IgD-negative memory B cell (primary cell): ENCODE results near the gene CHML. TPM values are rescaled to one million over a fixed set of nuclear protein-coding genes. Genes with fewer than 3 reads are reported as not detected.

Source experiments
- H3K27ac Mint-ChIP-seq, 3 donors: one replicate each; pipeline ENCODE4 v1.8.0; 2020 to 2022; ENCODE audit warnings: mild to moderate bottlenecking in 3 of 3, mixed read lengths in 3 of 3, moderate library complexity in 1 of 3
- H3K27me3 Mint-ChIP-seq: one replicate; pipeline ENCODE4 v1.8.0; 2021; ENCODE audit warnings: mixed read lengths
- H3K36me3 Mint-ChIP-seq: one replicate; pipeline ENCODE4 v1.8.0; 2020; ENCODE audit warnings: mild to moderate bottlenecking, mixed read lengths
- H3K4me1 Mint-ChIP-seq, 3 donors: one replicate each; pipeline ENCODE4 v1.8.0; 2020 to 2022; ENCODE audit warnings: mixed read lengths in 3 of 3, mild to moderate bottlenecking in 1 of 3
- H3K4me3 Mint-ChIP-seq, 4 donors: one replicate each; pipeline ENCODE4 v1.8.0; 2020 to 2022; ENCODE audit warnings: mild to moderate bottlenecking in 4 of 4, mixed read lengths in 4 of 4, moderate library complexity in 3 of 4
- H3K9me3 Mint-ChIP-seq, 3 donors: one replicate each; pipeline ENCODE4 v1.8.0; 2020 to 2021; ENCODE audit warnings: mixed read lengths in 3 of 3, mild to moderate bottlenecking in 1 of 3
- polyA plus RNA-seq: library from polyadenylated mRNA; unstranded; fragments of 300-500 nt; fragmentation: Illumina TruSeq; gene quantifications from one replicate; pipeline ENCODE4 v1.2.3, GENCODE V29; 2021

Gene CHML
- polyA plus RNA-seq, 1 donor from 2014 or later: 5.3 TPM

DNA sequence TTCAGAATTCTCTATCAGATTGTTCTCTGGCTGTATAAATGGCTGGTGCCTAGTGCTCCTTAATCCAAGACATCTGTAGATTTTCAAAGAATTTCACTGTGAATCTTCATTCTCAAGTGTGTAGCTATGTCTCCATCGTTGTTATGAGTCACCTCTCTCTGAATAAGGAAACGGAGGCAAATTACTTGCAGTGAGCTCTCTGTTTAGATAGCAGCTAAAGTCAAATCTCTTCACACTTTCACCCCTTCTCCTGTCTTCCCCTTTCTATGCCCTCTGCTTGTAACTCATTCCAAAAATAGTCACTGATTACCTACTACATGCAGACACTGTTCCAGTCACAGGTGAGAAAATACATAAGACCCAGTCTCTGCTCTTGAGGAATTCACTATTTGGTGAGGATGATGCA, 39.7 kb downstream of the CHML start:
- Mint-ChIP-seq H3K36me3 (peaks cover 3% of the 10 kb centered on the region), H3K4me1 (peaks cover 31 to 52% (median 44%) of the 10 kb centered on the region in 3 donors), H3K9me3 (no peaks in the 10 kb centered on the region), H3K27me3 (no peaks in the 10 kb centered on the region), H3K4me3 (peak overlapping the region in 2 of 4 donors; percentile 10 to 30), H3K27ac (peak overlapping the region; percentile 3 to 83 (median 44))

DNA sequence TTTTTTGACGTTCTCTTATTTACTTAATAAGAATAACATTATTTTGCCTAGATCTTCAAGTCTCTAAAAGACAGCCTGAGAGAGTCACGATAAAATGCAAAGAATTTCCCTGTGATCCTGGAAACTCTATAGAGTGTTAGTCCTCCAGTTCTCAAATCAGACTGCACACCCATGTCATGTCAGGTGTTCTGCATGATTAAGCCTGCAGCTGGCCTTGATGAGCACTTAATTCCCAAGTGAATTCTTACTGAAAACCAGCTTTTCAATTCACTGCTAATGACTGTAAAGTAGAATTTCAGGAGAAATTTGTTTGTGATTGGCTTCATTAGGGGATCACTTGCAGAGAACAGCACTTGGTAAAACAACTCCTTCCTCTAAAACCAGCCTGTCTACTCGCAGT, 41.9 kb downstream of the CHML start:
- Mint-ChIP-seq H3K27me3 (no peaks in the 10 kb centered on the region), H3K4me1 (peaks cover 28 to 48% (median 37%) of the 10 kb centered on the region in 3 donors), H3K9me3 (no peaks in the 10 kb centered on the region), H3K36me3 (peaks cover 9% of the 10 kb centered on the region), H3K27ac (peak overlapping the region in 2 of 3 donors; percentile 52 to 86), H3K4me3 (peak overlapping the region in 2 of 4 donors; percentile 7 to 88)

DNA sequence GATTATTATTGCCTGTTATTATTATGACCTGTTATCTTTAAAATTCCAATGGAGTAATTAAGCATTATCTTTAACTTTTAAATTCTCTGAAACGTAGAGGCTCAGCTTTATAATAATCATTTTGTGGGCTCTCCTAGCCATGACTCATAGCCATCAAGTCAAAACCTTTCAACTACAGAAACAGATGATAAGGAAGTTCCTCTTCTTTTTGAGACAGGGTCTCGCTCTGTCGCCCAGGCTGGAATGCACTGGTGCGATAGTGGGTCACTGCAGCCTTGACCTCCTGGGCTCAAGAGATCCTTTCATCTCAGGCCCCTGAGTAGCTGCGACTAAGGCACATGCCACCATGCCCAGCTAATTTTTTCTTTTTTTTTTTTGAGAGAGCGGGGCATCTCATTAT, 43.5 kb downstream of the CHML start:
- Mint-ChIP-seq H3K4me1 (peaks cover 24 to 44% (median 33%) of the 10 kb centered on the region in 3 donors), H3K4me3 (peak overlapping the region in 2 of 4 donors; percentile 4 to 89), H3K27ac (peak overlapping the region in 2 of 3 donors; percentile 12 to 14), H3K27me3 (no peaks in the 10 kb centered on the region), H3K36me3 (peaks cover 7% of the 10 kb centered on the region), H3K9me3 (no peaks in the 10 kb centered on the region)

DNA sequence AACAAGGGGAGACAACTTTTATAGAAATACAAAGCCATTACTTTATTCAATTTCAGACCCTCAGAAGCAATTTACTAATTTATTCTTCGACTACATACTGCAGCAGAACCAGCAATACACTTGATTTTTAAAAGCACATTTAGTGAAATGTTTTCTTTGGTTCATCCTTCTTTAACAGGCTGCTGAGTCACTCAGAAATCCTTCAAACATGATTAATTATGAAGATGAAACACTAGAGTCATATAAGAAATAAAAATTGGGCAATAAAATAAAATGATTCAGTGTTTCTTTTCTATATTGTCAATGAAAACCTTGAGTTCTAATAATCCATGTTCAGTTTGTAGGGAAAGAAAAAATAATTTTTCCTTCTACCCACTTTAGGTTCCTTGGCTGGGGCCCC, 47.0 kb downstream of the CHML start:
- Mint-ChIP-seq H3K27ac (peak overlapping the region in 1 of 3 donors; percentile 43), H3K4me1 (peaks cover 8 to 24% (median 15%) of the 10 kb centered on the region in 3 donors), H3K27me3 (no peaks in the 10 kb centered on the region), H3K4me3 (no peak overlapping the region), H3K36me3 (peaks cover 8% of the 10 kb centered on the region), H3K9me3 (no peaks in the 10 kb centered on the region)

DNA sequence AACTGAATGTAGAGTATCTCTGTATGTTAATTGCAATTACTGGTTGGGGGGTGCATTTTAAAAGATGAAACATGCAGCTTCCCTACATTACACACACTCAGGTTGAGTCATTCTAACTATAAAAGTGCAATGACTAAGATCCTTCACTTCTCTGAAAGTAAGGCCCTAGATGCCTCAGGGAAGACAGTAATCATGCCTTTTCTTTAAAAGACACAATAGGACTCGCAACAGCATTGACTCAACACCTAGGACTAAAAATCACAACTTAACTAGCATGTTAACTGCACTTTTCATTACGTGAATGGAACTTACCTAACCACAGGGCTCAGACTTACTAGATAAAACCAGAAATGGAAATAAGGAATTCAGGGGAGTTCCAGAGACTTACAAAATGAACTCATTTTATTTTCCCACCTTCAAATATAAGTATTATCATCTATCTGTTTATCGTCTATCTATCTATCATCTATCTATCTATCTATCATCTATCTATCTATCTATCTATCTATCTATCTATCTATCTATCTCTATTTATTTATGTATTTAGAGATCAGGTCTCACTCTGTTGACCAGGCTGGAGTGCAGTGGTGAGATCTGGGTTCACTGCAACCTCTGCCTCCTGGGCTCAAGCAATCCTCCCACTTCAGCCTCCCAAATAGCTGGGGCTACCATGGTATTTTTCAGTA, 47.8 kb downstream of the CHML start:
- H3K4me3 Mint-ChIP-seq: no peak overlapping the region
- H3K9me3 Mint-ChIP-seq: no peaks in the 10 kb centered on the region
- peak overlapping the region in 2 of 3 donors; percentile 11 to 43 for H3K27ac Mint-ChIP-seq
- H3K27me3 Mint-ChIP-seq: no peaks in the 10 kb centered on the region
- H3K4me1 Mint-ChIP-seq: peaks cover 6 to 16% (median 8%) of the 10 kb centered on the region in 3 donors
- H3K36me3 Mint-ChIP-seq: peaks cover 8% of the 10 kb centered on the region

DNA sequence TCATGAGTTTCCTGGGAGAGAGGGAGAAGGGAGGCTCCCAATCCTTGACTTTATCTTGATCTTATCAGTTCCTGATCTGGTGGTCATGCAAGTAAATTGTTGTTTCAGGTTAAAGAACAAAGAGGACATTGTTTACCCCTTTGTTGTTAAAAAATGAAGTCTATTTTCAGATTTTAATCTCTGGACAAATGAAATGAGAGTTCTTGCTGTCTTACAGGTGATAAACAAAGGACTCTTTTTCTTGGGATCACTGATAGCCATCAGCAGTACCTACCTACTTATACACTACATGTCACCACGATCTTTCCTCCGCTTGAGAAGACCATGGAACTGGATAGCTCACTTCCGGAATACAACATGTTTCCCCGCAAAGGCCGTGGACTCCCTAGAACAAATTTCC, 48.4 kb downstream of the CHML start:
- H3K27ac Mint-ChIP-seq: no peak overlapping the region
- H3K9me3 Mint-ChIP-seq: no peaks in the 10 kb centered on the region
- no peak overlapping the region for H3K4me3 Mint-ChIP-seq
- H3K36me3 Mint-ChIP-seq: peaks cover 9% of the 10 kb centered on the region
- H3K4me1 Mint-ChIP-seq: peaks cover 6 to 12% (median 6%) of the 10 kb centered on the region in 3 donors
- no peaks in the 10 kb centered on the region for H3K27me3 Mint-ChIP-seq

DNA sequence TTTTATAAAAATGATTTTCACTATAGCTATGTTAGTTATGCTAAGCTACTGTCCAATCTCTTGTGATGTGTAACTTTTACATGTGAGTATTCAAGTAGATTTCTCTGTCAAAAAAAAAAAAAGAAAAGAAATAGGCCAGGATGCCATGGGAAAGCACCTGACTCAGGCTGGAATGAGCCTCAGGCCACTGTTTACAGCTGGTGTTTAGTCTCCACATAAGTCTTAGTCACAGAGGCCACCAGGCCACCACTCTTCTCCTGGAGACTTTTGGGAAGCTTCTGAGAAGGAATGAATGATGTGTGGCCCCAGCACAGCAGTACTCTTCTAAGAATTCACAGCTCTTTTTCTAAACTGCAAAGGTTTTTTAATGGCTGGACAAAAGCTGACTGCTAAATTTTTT, 48.9 kb downstream of the CHML start:
- Mint-ChIP-seq H3K27ac (peak overlapping the region in 1 of 3 donors; percentile 73), H3K27me3 (no peaks in the 10 kb centered on the region), H3K36me3 (peaks cover 10% of the 10 kb centered on the region), H3K4me1 (peaks cover 1 to 8% (median 2%) of the 10 kb centered on the region in 3 donors), H3K9me3 (no peaks in the 10 kb centered on the region), H3K4me3 (no peak overlapping the region)

DNA sequence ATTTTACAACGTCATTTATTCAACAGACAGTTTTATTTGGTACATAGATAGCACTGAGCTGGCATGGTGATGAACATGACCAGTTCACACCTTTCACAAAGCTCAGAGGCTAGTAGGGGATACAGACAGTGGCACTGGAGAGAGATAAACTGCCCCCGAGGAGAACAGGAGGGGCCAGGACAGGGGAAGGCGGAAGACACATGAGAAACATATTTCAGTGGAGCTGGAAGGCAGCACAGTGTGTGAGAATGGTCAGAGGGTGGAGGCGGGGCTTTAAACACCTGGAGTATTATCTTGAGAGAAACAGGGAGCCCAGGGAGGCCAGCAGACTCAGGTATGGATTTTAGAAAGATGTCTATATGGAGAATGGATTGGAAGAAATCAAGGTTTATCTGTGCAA, 49.5 kb downstream of the CHML start:
- no peak overlapping the region for H3K4me3 Mint-ChIP-seq
- H3K9me3 Mint-ChIP-seq: no peaks in the 10 kb centered on the region
- H3K4me1 Mint-ChIP-seq: peaks cover 0 to 5% (median 0%) of the 10 kb centered on the region in 3 donors
- H3K27ac Mint-ChIP-seq: peak overlapping the region in 1 of 3 donors; percentile 73
- H3K36me3 Mint-ChIP-seq: peaks cover 10% of the 10 kb centered on the region
- no peaks in the 10 kb centered on the region for H3K27me3 Mint-ChIP-seq

Other genes with a start within 250 kb of the CHML start
- gene FH, start 120.6 kb downstream of the CHML start, polyA plus RNA-seq: 47.1 TPM
- gene KMO, start 108.0 kb downstream of the CHML start, polyA plus RNA-seq: 10.9 TPM
- 76.7 TPM for gene OPN3, start within 50 bp of the CHML start, polyA plus RNA-seq
- gene WDR64, start 11.9 kb upstream of the CHML start, polyA plus RNA-seq: 0.90 TPM
- 0.29 TPM for gene EXO1, start 207.8 kb upstream of the CHML start, polyA plus RNA-seq